Retinal pigment epithelial cell (primary cell): ENCODE results near the gene TTC21B.
"Not testable (repeated sequence)": the region's sequence is repeated elsewhere in the genome, so short reads cannot be mapped to it uniquely, and the experiment has no call there.

ENCODE experiments used
- DNase-seq: peaks from one replicate; pipeline ENCODE4 v3.0.0-alpha.2; 2010; ENCODE audit warnings: low read depth
- H3K4me3 ChIP-seq: 2 replicates; pipeline ENCODE4 v1.5.1; 2011; ENCODE audit warnings: mild to moderate bottlenecking, low read length, control low read depth, moderate library complexity
- CTCF ChIP-seq: conservative IDR thresholded peaks from 2 replicates; pipeline ENCODE4 v1.5.1; 2011; ENCODE audit warnings: low read depth, low read length, control low read depth, inconsistent platforms

Gene TTC21B

GRCh38 chr2:165863810-165864261 is 89.7 kb downstream of the TTC21B start:
- DNase-seq = no peak
- TF ChIP-seq CTCF = no peak
- no peak overlapping the region for H3K4me3 ChIP-seq

GRCh38 chr2:165861083-165861482 is 92.5 kb downstream of the TTC21B start:
- H3K4me3 ChIP-seq, DNase-seq: not testable (repeated sequence)

- H3K4me3 ChIP-seq, DNase-seq: not testable (repeated sequence)
These were observed 93.9 kb downstream of the TTC21B start for GRCh38 chr2:165859723-165860122.

- TF ChIP-seq CTCF = no peak
- no peak overlapping the region for H3K4me3 ChIP-seq
- DNase-seq = no peak
These were observed 95.7 kb downstream of the TTC21B start for GRCh38 chr2:165857876-165858275.

- DNase-seq = no peak
- no peak overlapping the region for H3K4me3 ChIP-seq
- TF ChIP-seq CTCF = no peak
These were observed 101.2 kb downstream of the TTC21B start for GRCh38 chr2:165852394-165852793.

GRCh38 chr2:165847001-165847400 is 106.6 kb downstream of the TTC21B start:
- no peak for TF ChIP-seq CTCF
- no peak overlapping the region for H3K4me3 ChIP-seq
- DNase-seq = no peak

- DNase-seq = no peak
- TF ChIP-seq CTCF = no peak
- no peak overlapping the region for H3K4me3 ChIP-seq
These were observed 107.5 kb downstream of the TTC21B start for GRCh38 chr2:165846056-165846455.

GRCh38 chr2:165844216-165844615 is 109.4 kb downstream of the TTC21B start:
- DNase-seq = no peak
- no peak for TF ChIP-seq CTCF
- H3K4me3 ChIP-seq = no peak overlapping the region
